ENCODE measurements around the gene ERAS.

DNA sequence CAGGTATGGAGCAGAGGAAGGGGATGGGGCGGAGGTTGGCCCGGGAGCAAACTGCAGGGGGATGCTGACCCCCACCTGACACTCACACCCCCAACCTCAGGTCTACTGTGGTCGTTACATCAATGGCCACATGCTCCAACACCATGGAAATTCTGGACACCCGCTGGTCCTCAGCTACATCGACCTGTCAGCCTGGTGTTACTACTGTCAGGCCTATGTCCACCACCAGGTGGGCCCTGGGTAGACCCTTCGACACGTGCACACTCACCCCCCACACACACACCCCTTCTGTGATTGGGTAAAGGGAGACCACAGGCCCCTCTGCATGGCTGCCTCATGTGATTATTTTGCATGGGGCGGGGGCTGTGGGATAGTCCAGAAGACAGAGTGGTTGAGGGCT is 2.2 kb upstream of the ERAS start:
- TF ChIP-seq YY1 (IDR thresholded peaks at IDR 0.05; ENCODE audit: extremely low read depth, insufficient replicate concordance, low read depth, low read length) = no peak
- no peak for TF ChIP-seq POLR2A (IDR thresholded peaks at IDR 0.05; ENCODE audit: borderline replicate concordance, extremely low read depth, insufficient read depth, insufficient read length)
- TF ChIP-seq RAD21 (IDR thresholded peaks at IDR 0.05; ENCODE audit: low read depth) = no peak
- TF ChIP-seq, protein P1, sequence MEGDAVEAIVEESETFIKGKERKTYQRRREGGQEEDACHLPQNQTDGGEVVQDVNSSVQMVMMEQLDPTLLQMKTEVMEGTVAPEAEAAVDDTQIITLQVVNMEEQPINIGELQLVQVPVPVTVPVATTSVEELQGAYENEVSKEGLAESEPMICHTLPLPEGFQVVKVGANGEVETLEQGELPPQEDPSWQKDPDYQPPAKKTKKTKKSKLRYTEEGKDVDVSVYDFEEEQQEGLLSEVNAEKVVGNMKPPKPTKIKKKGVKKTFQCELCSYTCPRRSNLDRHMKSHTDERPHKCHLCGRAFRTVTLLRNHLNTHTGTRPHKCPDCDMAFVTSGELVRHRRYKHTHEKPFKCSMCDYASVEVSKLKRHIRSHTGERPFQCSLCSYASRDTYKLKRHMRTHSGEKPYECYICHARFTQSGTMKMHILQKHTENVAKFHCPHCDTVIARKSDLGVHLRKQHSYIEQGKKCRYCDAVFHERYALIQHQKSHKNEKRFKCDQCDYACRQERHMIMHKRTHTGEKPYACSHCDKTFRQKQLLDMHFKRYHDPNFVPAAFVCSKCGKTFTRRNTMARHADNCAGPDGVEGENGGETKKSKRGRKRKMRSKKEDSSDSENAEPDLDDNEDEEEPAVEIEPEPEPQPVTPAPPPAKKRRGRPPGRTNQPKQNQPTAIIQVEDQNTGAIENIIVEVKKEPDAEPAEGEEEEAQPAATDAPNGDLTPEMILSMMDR (IDR thresholded peaks at IDR 0.05 in 2 of 3, conservative IDR thresholded peaks at IDR 0.05 in 1 of 3; ENCODE audit: borderline replicate concordance in 1 of 3, insufficient read depth in 1 of 3, low read depth in 2 of 3, low read length in 2 of 3) = no peak
- TF ChIP-seq, protein P2, sequence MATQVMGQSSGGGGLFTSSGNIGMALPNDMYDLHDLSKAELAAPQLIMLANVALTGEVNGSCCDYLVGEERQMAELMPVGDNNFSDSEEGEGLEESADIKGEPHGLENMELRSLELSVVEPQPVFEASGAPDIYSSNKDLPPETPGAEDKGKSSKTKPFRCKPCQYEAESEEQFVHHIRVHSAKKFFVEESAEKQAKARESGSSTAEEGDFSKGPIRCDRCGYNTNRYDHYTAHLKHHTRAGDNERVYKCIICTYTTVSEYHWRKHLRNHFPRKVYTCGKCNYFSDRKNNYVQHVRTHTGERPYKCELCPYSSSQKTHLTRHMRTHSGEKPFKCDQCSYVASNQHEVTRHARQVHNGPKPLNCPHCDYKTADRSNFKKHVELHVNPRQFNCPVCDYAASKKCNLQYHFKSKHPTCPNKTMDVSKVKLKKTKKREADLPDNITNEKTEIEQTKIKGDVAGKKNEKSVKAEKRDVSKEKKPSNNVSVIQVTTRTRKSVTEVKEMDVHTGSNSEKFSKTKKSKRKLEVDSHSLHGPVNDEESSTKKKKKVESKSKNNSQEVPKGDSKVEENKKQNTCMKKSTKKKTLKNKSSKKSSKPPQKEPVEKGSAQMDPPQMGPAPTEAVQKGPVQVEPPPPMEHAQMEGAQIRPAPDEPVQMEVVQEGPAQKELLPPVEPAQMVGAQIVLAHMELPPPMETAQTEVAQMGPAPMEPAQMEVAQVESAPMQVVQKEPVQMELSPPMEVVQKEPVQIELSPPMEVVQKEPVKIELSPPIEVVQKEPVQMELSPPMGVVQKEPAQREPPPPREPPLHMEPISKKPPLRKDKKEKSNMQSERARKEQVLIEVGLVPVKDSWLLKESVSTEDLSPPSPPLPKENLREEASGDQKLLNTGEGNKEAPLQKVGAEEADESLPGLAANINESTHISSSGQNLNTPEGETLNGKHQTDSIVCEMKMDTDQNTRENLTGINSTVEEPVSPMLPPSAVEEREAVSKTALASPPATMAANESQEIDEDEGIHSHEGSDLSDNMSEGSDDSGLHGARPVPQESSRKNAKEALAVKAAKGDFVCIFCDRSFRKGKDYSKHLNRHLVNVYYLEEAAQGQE (IDR thresholded peaks at IDR 0.05; ENCODE audit: low read depth) = no peak
- TF ChIP-seq EZH2phosphoT487 (IDR thresholded peaks at IDR 0.05; ENCODE audit: borderline replicate concordance) = no peak
- no peak for TF ChIP-seq SRF (IDR thresholded peaks at IDR 0.05; ENCODE audit: low read depth)
- no peak for TF ChIP-seq POLR2AphosphoS5 (IDR thresholded peaks at IDR 0.05; ENCODE audit: low read depth, low read length)
- no peak for TF ChIP-seq EZH2 (IDR thresholded peaks at IDR 0.05)
- TF ChIP-seq, protein P3, sequence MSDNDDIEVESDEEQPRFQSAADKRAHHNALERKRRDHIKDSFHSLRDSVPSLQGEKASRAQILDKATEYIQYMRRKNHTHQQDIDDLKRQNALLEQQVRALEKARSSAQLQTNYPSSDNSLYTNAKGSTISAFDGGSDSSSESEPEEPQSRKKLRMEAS (IDR thresholded peaks at IDR 0.05) = no peak
- TF ChIP-seq, protein P4, sequence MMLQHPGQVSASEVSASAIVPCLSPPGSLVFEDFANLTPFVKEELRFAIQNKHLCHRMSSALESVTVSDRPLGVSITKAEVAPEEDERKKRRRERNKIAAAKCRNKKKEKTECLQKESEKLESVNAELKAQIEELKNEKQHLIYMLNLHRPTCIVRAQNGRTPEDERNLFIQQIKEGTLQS (IDR thresholded peaks at IDR 0.05) = no peak
- TF ChIP-seq, protein P5, sequence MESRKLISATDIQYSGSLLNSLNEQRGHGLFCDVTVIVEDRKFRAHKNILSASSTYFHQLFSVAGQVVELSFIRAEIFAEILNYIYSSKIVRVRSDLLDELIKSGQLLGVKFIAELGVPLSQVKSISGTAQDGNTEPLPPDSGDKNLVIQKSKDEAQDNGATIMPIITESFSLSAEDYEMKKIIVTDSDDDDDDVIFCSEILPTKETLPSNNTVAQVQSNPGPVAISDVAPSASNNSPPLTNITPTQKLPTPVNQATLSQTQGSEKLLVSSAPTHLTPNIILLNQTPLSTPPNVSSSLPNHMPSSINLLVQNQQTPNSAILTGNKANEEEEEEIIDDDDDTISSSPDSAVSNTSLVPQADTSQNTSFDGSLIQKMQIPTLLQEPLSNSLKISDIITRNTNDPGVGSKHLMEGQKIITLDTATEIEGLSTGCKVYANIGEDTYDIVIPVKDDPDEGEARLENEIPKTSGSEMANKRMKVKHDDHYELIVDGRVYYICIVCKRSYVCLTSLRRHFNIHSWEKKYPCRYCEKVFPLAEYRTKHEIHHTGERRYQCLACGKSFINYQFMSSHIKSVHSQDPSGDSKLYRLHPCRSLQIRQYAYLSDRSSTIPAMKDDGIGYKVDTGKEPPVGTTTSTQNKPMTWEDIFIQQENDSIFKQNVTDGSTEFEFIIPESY (IDR thresholded peaks at IDR 0.05; ENCODE audit: extremely low read depth, insufficient replicate concordance, low read length) = no peak

Measured in HCT116 (cell line).